NCI-H1048 (cell line): ENCODE measurements around the gene RASL10A.
"Not testable (repeated sequence)": the region's sequence is repeated elsewhere in the genome, so short reads cannot be mapped to it uniquely, and the experiment has no call there.

Experiments used
- DNase-seq: peaks from one replicate; lab custom pipeline; 2025; lab: John Stamatoyannopoulos, UW

Gene RASL10A

GRCh38 chr22:29315286-29316140, at the start of gene RASL10A:
RASL10A (minus strand) TSS chr22:29315697; CDS start chr22:29315246, 451 bp downstream.
- no peak for DNase-seq

DNA sequence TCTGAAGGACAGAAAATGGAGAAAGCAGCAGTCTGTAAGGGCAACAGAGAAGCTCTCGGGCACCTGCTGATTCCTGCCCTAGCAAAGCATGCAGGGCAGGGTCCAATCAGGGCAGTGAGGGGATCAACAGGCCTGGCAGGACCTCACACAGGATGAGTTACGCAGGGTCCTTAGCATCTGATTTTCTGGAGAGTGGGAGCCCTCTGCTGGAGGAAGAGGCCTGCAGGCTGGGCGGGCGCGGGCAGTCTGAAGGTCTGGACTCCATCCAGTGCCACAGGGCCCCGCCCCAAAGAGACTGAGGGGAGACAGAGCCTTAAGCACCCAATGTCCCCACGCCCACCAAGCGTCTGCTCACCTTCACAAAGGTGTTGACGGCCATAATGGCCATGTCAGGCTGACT, 44.0 kb upstream of the RASL10A start:
- no peak for DNase-seq

GRCh38 chr22:29357193-29357890, 41.8 kb upstream of the RASL10A start:
- DNase-seq, result not testable (repeated sequence)

- DNase-seq, result no peak
These were observed 38.4 kb upstream of the RASL10A start for GRCh38 chr22:29353860-29354259.

GRCh38 chr22:29353286-29353685, 37.8 kb upstream of the RASL10A start:
- DNase-seq, result no peak

DNA sequence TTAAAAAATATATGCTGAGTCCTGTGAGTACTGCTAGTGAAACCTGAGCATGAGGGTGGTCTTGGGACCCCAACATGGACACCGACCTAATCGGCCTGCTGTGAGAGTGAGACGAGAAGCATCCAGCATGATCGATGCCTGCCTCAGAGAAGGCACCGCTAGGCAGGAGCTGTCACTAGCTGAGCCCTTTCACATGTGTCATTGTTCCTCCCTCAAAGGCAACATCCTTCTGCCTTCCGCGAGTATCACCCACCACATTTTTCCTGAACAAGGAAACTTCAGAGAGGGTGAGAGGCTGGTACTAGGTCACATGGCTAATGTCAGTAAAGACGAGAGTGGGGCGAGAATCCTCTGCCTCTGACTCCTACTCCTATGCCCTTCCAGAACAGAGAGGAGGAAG, 37.3 kb upstream of the RASL10A start:
- DNase-seq, result no peak

DNA sequence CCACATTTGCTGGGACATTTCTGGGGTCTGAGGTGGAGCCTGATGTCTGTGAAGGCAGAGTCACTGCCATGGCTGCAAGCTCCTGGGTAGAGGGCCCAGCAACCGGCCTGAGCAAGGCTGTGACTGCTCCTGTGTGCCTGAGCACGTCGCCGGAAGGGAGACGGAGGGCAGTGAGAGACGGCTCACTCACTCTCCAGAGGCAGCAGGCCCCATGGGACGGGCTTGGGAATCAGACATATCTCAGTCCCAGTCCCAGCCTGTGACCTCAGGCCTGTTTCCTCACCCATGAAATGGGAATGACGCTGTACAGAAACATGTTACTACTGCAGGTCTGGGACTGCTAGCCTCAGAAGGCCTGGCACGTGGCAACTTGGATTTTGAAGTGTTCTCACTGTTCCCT, 36.4 kb upstream of the RASL10A start:
- DNase-seq, result no peak

- DNase-seq, result no peak
These were observed 35.5 kb upstream of the RASL10A start for GRCh38 chr22:29351042-29351441.

DNA sequence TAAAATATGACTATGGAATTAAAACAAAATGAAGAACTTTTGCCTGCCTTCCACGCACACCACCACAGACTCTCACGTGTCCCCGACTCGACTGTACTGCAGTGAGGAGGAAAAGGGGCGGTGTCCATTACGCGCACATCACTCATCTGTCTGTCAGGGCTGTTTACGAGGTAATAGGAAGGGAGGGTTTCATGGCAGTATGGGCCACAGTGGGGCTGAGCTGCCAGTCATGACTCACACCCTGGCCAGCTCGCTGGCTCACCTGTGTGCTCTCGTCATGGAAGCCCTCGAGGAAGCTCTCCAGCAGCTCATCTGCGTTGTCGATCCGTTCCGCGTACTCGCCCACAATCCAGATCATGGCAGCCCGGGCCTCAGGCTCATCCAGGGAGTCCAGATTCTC, 33.5 kb upstream of the RASL10A start:
- DNase-seq, result no peak

GRCh38 chr22:29348041-29348440, 32.5 kb upstream of the RASL10A start:
- DNase-seq, result no peak

DNA sequence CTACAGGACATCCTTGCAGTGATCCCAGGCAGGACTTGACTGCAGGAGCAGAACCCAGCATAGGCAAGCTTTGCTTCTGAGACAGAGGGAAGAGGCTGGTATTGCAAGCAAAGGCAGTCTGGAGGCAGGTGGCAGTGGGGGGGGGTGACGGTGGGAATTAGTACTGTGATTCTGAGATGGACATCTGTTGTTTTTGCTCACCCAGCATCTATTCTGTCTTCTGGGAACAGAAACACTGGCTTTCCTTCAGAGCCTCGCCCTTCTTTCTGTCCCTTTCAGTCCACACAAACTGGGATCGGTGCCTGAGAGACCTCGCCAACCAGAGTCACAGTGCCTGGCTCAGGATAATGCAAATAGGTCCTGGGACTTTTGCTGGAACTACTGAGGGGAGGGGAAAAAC, 31.2 kb upstream of the RASL10A start:
- DNase-seq, result no peak

GRCh38 chr22:29345932-29346331, 30.4 kb upstream of the RASL10A start:
- no peak for DNase-seq

GRCh38 chr22:29344889-29345288, 29.4 kb upstream of the RASL10A start:
- not testable (repeated sequence) for DNase-seq

GRCh38 chr22:29344137-29344536, 28.6 kb upstream of the RASL10A start:
- no peak for DNase-seq

GRCh38 chr22:29343313-29343805, 27.9 kb upstream of the RASL10A start:
- DNase-seq, result no peak

DNA sequence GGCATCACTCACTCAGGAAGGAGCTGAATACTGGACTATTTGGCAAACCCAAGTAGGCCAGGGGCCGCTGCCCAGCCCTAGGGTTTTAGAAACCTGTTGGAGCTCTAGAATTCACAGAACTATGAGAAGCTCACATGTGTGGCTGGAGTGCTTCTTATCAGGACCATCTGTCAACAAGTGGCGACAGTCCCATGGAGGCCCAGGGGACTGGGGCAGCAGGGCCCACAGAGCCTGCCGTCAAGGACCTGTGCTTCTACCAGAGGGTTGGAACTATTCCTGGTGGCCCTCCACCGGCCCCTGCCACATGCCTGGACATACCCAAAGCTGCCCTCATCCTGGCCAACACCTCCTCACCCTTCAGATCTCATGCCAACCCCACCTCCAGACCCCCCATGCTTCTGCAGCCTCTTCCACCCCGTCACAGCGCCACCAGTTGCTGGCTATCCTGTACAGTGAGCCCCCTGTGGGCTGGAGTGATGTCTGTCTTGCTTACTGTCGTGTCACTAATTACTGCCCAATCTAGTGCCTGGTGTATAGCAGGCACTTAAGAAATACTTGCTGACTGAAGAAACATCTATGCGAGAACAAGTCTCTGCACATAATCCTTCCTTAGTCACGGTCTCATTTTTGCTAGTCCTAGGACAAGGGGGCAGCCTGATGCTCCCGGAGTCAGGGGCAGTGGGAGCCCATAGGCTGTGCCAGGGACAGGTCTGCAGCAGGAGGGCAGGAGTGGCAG, 27.2 kb upstream of the RASL10A start:
- no peak for DNase-seq

- no peak for DNase-seq
These were observed 26.7 kb upstream of the RASL10A start for GRCh38 chr22:29342177-29342576.

GRCh38 chr22:29341849-29342127, 26.3 kb upstream of the RASL10A start:
- DNase-seq, result no peak

DNA sequence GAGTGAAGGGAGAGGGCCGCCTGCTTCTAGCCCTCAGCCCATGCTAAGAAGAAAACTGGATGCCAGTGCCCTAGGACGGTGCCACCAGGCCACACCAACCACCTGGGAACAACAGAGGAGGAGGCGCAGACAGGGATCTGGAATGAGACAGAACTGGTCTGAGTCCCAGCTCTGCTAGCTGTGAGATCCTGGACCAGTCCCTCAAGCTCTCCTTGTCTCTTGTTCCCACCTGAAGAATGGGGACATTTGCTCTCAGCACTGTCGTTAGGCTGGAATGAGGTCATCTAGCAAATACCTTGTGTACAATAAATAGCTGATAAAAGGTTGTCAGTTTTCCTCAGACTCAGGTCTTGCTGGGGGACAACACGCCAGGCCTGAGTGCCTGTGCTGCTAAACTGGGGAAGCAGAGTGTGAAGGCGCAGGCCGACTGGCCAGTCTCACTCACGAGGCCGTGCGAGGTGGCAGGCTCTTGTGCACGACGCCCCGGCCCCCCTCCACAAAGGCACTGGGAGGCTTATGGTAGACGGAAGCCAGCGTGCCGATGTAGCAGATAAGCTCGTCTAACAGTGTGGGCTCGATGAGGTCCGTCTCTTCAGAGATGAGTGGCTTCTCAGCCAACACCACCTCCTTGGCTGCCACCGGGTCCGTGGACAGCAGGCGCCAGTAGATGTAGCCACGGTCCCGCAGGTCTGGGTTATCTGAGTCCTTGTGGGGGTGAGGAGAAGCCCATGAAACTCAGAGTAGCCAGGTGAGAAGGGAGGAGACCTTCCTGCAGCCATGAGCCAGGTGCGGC, 25.8 kb upstream of the RASL10A start:
- no peak for DNase-seq

- no peak for DNase-seq
These were observed 25.1 kb upstream of the RASL10A start for GRCh38 chr22:29340566-29340965.

DNA sequence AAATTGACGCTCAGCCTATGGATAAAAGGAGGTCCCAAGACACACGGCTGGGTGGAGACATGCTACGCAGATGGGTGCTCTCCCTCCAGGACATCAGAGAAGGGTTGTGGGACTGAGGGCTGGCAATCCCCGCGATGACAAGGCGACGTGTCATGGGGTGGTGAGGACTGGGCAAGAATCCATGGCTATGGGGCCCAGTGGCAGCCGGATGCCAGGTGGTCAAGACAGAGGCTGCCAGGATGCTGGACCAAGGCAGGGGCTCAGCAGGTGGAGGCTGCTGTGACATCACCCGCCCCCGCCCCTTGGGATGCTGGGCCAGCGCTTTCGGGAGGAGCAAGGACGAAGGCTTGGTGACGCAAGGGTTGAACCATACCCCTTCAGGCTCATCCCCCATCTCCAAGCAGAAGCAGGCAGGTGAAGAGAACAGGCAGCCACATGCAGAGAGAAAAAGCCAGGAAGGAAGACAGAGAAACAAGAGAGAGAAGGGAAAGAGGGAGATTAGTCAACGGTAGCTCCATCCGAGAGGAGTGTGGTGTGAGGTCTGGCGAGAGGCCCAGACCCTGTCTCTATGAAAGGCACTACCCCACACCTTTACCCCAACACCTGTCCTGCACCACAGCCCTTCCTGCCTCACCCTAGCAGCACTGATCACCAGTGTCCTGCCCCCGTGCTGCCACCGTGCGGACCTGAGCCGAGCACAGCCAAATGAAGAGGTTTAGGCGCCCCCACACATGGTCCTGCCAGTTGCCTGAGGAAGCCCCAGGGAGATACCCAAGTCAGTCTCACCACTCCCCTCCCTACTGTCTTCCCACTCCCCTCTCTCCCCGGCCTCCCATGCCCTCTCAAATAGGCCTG, 24.1 kb upstream of the RASL10A start:
- DNase-seq, result no peak
